ENCODE results near the gene CDH23.

CDH23 gene

GRCh38 chr10:71818674-71819260, 422.0 kb downstream of the CDH23 start:
- no peak for DNase-seq (ENCODE audit: low spot score)

GRCh38 chr10:71819441-71819861, 422.7 kb downstream of the CDH23 start:
- no peak for DNase-seq (ENCODE audit: low spot score)

DNA sequence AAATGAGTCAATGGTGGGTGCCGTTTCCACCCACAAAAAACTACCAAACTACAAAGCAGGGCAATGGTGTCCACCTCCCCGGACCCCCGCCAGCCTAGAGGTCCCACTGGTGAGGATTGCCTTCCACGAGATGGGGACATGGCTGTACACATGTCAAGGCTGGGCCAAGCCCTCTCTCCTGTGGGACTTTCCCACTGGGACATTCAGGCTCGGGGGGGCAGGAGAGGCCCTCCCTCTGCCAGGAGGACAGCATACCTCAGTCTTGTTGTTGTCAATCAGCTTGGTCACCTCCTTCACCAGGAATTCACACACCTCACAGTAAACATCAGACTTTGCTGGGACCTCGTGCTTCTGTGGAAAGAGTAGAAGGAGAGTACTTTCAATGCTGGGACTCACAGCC, 423.3 kb downstream of the CDH23 start:
- DNase-seq (ENCODE audit: low spot score) = no peak

DNA sequence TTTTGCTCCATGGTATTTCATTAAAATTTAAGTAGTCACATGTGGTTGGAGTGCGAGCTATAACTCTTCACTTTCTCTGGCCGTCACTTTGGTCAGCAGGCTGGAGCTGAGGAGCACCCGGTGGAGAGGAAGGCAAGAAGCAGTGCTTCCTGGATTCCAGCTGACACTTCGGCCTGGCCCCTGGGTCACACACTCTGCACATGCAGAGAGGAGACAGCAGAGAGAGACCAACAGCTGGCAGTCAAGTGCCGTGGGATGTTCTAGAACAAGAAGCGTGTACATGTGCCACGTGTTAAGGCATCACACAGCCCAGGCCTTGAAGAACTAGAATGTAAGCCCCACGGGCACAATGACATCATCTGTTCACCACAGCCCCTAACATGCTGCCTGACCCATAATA, 424.2 kb downstream of the CDH23 start:
- DNase-seq (ENCODE audit: low spot score) = no peak

DNA sequence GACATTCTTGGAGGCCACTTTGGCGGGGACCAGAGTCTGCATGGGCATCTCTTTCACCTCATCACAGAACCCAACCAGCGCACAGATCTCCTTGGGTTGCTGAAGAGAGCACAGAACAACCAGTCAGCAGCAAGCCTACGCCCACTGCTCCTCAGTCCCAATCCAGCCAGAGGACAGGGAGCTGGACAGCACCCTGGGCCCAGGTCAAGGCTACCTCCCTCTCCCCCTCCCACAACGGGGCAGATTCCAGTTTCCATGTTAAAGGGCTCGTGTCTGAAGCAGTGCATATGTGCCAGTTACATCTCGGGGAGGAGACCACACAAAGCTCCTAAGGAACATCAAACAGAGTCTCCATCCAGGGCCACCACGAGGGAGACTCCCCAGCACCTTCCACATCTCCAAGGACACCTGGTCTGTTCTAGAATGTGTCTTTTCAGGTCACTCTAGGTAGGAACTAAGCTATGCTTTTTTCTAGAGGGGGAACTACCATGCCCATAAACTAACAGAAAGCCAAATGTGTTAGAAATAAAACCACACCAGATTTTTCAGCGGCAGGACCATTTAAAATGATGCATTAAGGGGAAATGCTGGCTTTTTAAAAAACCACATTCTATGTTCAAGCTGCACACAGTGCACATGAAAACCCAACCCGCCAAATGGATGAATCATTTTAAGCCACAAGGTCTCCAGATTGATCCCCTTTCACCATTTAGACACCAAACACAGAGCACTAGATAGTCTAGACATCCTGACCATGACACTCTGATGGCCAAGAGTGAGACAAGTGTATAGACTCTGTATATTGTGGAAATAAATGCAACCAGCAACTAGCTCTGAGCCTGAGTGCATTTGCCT, 425.4 kb downstream of the CDH23 start:
- DNase-seq (ENCODE audit: low spot score) = peak; percentile 35

DNA sequence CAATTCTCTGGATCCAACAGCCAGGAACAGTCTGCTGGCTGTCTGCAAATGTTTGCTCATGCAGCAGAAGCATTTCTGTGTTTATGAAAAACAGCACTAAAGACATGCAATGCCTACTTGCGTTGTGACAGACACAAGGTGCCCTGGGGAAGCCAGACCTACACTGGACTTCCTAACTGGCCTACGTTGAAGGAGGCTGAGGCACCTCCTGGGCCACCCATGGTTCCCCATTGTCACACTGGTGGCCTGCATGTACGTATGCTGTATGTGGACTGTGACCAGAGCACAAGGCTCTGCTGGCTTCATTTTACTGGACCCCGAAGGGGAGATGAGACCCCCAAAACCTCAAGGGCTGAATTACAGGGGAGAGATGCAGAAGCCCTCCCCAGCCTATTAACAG, 426.6 kb downstream of the CDH23 start:
- no peak for DNase-seq (ENCODE audit: low spot score)

DNA sequence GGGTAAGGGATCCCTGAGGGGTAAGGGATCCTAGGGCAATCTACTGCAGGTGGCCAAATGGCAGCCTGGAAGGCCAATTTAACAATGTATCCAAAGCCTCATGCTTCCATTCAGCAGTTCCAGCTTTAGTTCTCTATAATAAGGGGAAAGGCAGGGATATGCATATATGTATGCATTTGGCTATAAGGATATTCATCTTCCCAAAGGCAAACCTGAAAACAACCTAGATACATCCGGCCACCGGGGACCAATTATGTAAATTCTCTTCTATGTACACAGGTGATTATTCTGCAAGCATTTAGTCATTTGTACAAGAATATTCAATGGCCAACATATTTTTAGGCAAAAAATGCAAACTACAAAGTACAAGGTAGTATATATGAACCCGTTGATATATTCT, 427.6 kb downstream of the CDH23 start:
- DNase-seq (ENCODE audit: low spot score) = no peak

DNA sequence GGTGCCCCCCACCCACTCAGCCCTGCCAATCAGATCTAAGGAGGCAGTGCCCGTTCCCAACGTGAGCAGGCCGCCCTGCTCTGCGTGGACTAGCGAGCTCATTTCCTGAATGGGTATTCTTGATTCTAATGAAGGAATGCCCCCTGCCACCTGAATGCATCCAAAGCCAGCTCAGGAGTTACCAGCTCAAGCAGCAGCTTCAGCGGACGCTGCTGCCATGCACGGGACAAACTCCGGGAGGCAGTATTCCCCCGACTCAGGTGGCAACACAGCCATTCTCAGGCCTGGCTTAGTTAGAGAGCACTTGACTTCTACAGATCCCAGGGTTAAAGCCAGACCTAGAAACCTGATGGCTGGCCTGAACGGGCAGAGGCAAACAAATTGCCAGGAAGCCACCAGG, 428.5 kb downstream of the CDH23 start:
- DNase-seq (ENCODE audit: low spot score) = no peak

DNA sequence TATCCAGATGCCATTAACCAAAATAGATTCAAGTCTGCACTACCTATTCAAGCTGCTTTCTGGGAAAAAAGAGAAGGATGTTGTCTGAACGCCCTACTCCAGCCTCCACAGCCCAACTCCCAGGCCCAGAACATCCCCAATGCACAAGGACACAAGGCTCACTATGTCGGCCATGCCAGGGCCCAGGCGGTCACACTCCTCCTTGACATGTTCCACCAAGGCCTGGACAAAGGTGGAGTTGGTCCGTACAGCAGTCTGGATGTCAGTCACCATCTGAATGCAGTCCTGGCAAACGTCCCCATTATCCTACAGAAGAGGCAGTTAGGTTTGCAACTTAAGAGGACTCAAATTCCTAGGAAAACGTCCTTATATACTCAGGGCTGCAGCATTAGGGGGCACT, 431.1 kb downstream of the CDH23 start:
- no peak for DNase-seq (ENCODE audit: low spot score)

- DNase-seq (ENCODE audit: low spot score) = no peak
Observed at GRCh38 chr10:71828702-71829101, 432.0 kb downstream of the CDH23 start.

GRCh38 chr10:71829171-71829570, 432.5 kb downstream of the CDH23 start:
- no peak for DNase-seq (ENCODE audit: low spot score)

DNA sequence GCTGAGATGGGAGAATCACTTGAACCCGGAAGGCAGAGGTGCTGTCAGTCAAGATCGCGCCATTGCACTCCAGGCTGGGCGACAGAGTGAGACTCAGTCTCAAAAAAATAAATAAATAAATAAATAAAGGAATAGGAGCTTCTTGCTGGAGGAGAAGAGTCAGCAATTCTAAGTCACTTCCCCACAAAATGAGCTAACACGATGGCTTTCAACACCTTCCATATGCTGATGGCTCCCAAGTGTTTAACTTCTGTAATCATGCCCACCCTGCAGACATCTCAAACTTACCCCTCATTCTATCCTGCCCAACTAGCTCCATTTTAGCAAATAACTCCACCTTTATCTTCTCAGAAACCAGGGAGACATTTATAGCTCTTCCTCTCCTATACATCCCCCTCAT, 433.2 kb downstream of the CDH23 start:
- DNase-seq (ENCODE audit: low spot score) = no peak

DNA sequence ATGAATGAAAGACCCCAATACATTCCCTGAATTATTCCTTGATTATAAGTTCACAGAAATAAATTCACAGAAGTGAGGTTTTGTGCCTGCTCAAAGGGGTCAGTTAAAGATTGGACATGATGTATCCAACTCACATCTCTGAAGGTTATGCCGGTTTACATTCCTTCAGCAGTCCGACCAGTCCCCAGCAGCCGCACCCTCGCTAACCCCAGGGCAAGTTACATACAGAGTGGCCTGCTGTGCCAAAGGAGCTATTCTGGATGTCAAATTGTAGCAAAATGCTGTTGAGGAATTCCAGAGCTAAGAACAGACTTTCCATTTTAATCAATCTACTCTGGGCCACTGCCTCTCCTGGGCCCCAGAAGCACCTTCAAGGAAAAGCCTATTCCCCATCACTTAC, 434.0 kb downstream of the CDH23 start:
- DNase-seq (ENCODE audit: low spot score) = no peak

DNA sequence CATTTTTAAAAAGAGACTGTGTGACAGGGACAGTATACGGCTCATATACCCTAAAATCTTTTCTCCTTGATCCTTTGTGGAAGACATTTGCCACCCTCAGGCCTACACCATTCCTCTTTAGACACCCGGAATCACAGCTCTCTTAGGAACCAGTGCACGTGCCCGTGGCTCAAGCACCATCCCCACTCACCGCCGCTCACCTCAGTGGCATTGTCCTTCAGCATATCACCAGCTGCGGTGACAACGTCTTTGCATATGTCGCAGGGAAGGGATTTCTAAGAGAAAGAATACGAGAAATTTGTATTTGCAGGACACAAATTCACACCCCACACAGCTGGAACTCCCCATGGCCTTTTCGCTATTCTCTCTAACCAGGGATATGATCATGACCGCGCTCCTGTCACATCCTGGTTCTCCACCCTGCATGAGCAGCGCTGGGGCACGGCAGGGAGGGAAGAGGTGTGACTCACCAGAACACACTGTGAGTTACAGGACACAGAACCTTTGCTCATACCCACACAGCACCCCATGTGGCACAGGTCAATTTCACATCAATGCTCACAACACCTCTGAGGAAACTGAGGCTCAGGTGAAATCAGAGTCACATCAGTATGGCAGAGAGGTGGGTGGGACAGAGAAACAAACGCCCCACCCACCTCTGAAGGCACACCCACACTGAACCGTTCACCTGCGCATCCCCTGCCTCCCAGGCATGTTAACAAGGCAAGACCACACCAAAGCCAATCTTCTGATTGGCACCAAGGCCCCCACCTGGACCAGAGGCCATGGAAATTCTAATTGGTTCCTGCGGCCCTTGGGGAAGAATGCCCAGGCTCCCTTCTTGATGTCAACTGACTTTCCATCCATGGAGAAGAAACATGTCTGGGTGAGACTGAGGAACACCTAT, 435.2 kb downstream of the CDH23 start:
- DNase-seq (ENCODE audit: low spot score) = no peak

- no peak for DNase-seq (ENCODE audit: low spot score)
Observed at GRCh38 chr10:71832967-71833366, 436.2 kb downstream of the CDH23 start.

DNA sequence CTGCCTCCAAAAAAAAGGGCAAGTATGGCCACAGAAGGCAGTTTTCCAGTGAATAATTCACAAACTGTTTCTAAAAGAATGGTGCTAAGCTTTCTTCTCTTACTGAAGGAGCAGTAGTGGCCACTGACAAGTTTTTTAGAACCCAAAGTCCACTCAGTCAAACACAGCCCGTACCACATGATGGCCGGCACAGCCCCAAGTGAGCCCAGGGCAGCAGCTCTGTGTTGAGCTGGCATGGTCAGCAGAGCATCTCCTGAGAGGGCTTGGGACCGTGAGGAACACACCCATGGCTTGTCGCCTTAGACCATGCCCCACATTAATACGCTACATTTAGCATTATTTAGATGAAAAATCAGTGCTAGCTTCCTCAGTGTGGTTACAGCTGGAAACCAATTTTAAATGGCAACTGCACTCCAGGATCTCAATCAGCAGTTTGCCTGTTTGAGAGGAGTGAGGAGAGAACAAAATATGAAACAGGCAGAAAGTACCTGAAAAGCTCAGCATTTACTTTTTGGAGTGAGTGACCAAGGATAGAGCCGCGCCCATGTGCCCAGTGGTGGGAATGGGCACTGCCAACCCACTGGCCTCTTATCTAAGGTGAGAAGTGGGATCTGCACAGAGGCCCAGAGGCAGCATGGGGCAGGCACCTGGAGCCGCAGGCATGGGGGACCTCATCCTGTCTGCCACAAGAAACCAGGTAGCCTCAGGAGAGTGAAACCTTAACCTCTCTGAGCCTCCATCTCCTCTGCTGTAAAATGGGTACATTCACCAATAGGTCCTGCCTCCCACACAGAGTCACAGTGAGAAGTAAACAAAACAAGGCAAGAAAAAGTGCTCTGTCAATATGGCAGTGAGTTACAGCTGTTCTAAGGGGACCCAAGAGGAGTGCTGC, 437.0 kb downstream of the CDH23 start:
- no peak for DNase-seq (ENCODE audit: low spot score)

GRCh38 chr10:71834343-71834674, 437.6 kb downstream of the CDH23 start:
- DNase-seq (ENCODE audit: low spot score) = no peak

GRCh38 chr10:71835671-71836595, 439.2 kb downstream of the CDH23 start:
- DNase-seq (ENCODE audit: low spot score) = no peak

- DNase-seq (ENCODE audit: low spot score) = no peak
Observed at GRCh38 chr10:71836596-71836974, 439.9 kb downstream of the CDH23 start.

- DNase-seq (ENCODE audit: low spot score) = no peak
Observed at GRCh38 chr10:71837098-71837827, 440.5 kb downstream of the CDH23 start.

Measured in CD4-positive, alpha-beta T cell treated with Interleukin-2 at 100 ng/mL for 4 hours (primary cell).